ENCODE results near the gene MDFI. TPM values are rescaled to one million over a fixed set of nuclear protein-coding genes. Genes with fewer than 3 reads are reported as not detected.

Gene MDFI
- total and polyA plus RNA-seq, 3 donors from 2014 or later = 12.9 to 16.0 (median 15.1) TPM

GRCh38 chr6:41625442-41625841 lies 12.8 kb upstream of the MDFI start:
- WGBS, 2 donors = 36 to 64% methylated on average over 6 of the region's 6 CpGs

GRCh38 chr6:41626022-41626421 lies 12.2 kb upstream of the MDFI start:
- WGBS, 2 donors = 91 to 92% methylated on average over 4 of the region's 4 CpGs
- intact Hi-C loops (cut with DNase I; ENCODE audit: low total_unique reads) = no loop called here
- Histone ChIP-seq H3K27ac (no peak overlapping the region), H3K4me1 (no peaks in the 10 kb centered on the region), H3K9me3 (no peaks in the 10 kb centered on the region), H3K27me3 (no peaks in the 10 kb centered on the region), H3K4me3 (no peak overlapping the region), H3K36me3 (ENCODE audit: low read depth, missing control alignments) (no peaks in the 10 kb centered on the region)
- TF ChIP-seq POLR2A (IDR thresholded peaks at IDR 0.05) (no peak), CTCF (IDR thresholded peaks at IDR 0.05) (no peak)
- DNase-seq = no peak

More at GRCh38 chr6:41625442-41625841, 12.8 kb upstream of the MDFI start:
- no peak for DNase-seq
- Histone ChIP-seq H3K27ac (no peak overlapping the region), H3K27me3 (no peaks in the 10 kb centered on the region), H3K4me1 (no peaks in the 10 kb centered on the region), H3K36me3 (ENCODE audit: low read depth, missing control alignments) (no peaks in the 10 kb centered on the region), H3K4me3 (no peak overlapping the region), H3K9me3 (no peaks in the 10 kb centered on the region)
- TF ChIP-seq POLR2A (IDR thresholded peaks at IDR 0.05) (no peak), CTCF (IDR thresholded peaks at IDR 0.05) (no peak)
- intact Hi-C loops (cut with DNase I; ENCODE audit: low total_unique reads) = no loop called here

GRCh38 chr6:41626917-41627316 lies 11.4 kb upstream of the MDFI start:
- DNase-seq = no peak
- no peaks in the 10 kb centered on the region for H3K4me1 ChIP-seq
- no peak overlapping the region for H3K4me3 ChIP-seq
- TF ChIP-seq POLR2A (IDR thresholded peaks at IDR 0.05) = no peak
- TF ChIP-seq CTCF (IDR thresholded peaks at IDR 0.05) = no peak
- H3K36me3 ChIP-seq (ENCODE audit: low read depth, missing control alignments) = no peaks in the 10 kb centered on the region
- no peaks in the 10 kb centered on the region for H3K9me3 ChIP-seq
- H3K27me3 ChIP-seq = no peaks in the 10 kb centered on the region
- H3K27ac ChIP-seq = no peak overlapping the region
- intact Hi-C loops (cut with DNase I; ENCODE audit: low total_unique reads) = no loop called here
- 83 to 91% methylated on average over 8 of the region's 8 CpGs for WGBS, 2 donors

- no peaks in the 10 kb centered on the region for H3K4me1 ChIP-seq
- intact Hi-C loops (cut with DNase I; ENCODE audit: low total_unique reads) = no loop called here
- no peak for TF ChIP-seq POLR2A (IDR thresholded peaks at IDR 0.05)
- TF ChIP-seq CTCF (IDR thresholded peaks at IDR 0.05) = no peak
- DNase-seq = no peak
- 97 to 100% methylated on average over 2 of the region's 2 CpGs for WGBS, 2 donors
- H3K9me3 ChIP-seq = no peaks in the 10 kb centered on the region
- H3K27me3 ChIP-seq = no peaks in the 10 kb centered on the region
- H3K4me3 ChIP-seq = no peak overlapping the region
- no peaks in the 10 kb centered on the region for H3K36me3 ChIP-seq (ENCODE audit: low read depth, missing control alignments)
- H3K27ac ChIP-seq = no peak overlapping the region
Observed at GRCh38 chr6:41629128-41629527, 9.1 kb upstream of the MDFI start.

GRCh38 chr6:41630069-41630468 lies 8.2 kb upstream of the MDFI start:
- Histone ChIP-seq H3K4me3 (no peak overlapping the region), H3K27me3 (no peaks in the 10 kb centered on the region), H3K4me1 (no peaks in the 10 kb centered on the region), H3K9me3 (no peaks in the 10 kb centered on the region), H3K36me3 (ENCODE audit: low read depth, missing control alignments) (no peaks in the 10 kb centered on the region), H3K27ac (no peak overlapping the region)
- WGBS, 2 donors = 88 to 92% methylated on average over 5 to 6 of the region's 6 CpGs
- TF ChIP-seq POLR2A (IDR thresholded peaks at IDR 0.05) (no peak), CTCF (IDR thresholded peaks at IDR 0.05) (no peak)
- intact Hi-C loops (cut with DNase I; ENCODE audit: low total_unique reads) = no loop called here
- DNase-seq = no peak

All from testis (tissue), 3 donors.